Measurements from ENCODE around the gene CDK18.

DNA sequence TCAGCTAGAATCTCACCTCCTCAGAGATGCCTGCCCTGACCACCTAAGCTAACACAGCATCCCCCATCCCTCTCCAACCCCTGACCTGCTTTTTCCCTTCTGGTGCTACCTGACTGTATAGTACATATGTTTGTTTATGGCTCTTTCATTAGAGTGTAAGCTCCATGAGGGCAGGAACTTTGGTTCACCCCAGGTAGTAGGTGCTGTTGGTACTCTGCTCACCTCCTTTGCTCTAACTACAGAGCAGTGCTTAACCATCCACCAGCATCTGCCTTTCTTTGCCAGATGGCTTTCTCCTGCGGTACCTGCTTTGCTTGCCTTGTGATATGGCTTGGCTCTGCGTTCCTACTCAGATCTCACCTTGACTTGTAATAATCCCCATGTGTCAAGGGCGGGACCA lies 29.9 kb upstream of the CDK18 start:
- TF ChIP-seq, protein P1, sequence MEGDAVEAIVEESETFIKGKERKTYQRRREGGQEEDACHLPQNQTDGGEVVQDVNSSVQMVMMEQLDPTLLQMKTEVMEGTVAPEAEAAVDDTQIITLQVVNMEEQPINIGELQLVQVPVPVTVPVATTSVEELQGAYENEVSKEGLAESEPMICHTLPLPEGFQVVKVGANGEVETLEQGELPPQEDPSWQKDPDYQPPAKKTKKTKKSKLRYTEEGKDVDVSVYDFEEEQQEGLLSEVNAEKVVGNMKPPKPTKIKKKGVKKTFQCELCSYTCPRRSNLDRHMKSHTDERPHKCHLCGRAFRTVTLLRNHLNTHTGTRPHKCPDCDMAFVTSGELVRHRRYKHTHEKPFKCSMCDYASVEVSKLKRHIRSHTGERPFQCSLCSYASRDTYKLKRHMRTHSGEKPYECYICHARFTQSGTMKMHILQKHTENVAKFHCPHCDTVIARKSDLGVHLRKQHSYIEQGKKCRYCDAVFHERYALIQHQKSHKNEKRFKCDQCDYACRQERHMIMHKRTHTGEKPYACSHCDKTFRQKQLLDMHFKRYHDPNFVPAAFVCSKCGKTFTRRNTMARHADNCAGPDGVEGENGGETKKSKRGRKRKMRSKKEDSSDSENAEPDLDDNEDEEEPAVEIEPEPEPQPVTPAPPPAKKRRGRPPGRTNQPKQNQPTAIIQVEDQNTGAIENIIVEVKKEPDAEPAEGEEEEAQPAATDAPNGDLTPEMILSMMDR (conservative IDR thresholded peaks at IDR 0.05 in 1 of 2, IDR thresholded peaks at IDR 0.05 in 1 of 2; ENCODE audit: extremely low read depth in 1 of 2, insufficient read depth in 1 of 2, low read depth in 1 of 2, low read length in 2 of 2), result no peak
- no peak for TF ChIP-seq EZH2 (IDR thresholded peaks at IDR 0.05; ENCODE audit: borderline replicate concordance, low read length)

All from mammary epithelial cell (primary cell).